Jurkat, Clone E6-1 (cell line): Measurements from ENCODE around the gene TIMM23.
"Not testable (repeated sequence)": the region's sequence is repeated elsewhere in the genome, so short reads cannot be mapped to it uniquely, and the experiment has no call there.

Experiments
- DNase-seq: peaks from one replicate; pipeline ENCODE4 v3.0.0-alpha.2; 2011; ENCODE audit warnings: low read depth, low spot score
- H3K4me3 ChIP-seq: 2 replicates; pipeline ENCODE4 v1.5.1; 2011; ENCODE audit warnings: mild to moderate bottlenecking, low read length, control low read depth, moderate library complexity

The TIMM23 gene

DNA sequence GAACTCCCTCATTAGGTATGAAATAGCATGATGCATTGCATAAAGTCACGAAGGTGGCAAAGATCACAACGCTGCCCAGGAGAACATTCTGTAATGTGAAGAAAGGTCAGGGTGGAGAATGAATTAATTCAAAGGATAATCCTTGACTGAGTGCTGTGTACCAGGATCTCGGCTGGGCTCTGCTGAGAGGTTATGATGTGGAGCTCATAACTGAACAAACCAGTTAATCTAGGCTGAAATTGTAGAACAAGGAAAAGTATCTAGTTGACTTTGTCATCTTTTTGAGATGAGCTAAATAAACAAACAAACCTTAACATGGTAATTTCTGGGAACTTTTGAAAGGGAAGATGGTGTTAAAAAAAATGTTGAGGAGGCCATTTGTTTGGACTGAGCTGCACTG lies 67.7 kb downstream of the TIMM23 start:
- DNase-seq = no peak
- H3K4me3 ChIP-seq = no peak overlapping the region

DNA sequence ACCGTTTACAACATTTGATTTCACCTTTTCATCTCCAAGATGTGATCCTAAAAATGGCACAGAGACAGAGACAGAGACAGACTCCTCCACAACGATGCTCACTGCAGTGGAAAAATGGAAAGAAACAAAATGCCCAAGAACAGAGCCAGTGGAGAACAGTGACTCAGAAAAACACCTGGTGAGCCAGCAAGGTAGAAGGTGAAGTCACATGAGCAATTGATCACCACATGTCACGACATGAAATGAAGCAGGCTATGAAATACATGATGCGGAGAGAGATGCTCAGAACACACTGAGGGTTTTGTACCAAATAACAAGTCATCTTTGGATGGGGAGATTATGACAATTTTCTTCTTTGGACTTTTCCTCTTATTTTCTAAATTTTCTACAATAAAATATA lies 70.2 kb downstream of the TIMM23 start:
- DNase-seq = no peak

DNA sequence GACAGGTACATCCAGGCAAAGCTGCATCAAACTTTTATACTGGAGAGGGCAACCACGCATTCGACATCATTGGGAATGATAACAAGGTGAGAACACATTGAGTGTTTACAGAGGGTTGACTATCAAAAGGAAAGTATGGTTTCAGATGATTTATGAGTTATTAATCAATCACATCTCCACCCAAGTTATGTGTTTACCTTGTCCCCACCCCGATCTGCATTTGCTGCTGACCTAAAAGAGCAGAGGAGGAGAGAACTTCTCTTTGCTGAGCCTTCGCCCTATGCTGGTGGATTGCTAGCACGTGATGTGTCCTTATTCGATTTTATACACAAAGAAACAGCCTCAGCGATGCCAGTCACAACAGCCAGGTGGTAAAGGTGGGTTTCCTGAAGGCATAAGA lies 74.0 kb downstream of the TIMM23 start, which contains the start of gene MSMB:
MSMB (minus strand) TSS at position 9 of the 400 bp plus-strand sequence. CDS start 32 bp downstream, outside the sequence.
- H3K4me3 ChIP-seq = no peak within 1 kb of the TSS
- no peak for DNase-seq

More for the DNA sequence above, 70.2 kb downstream of the TIMM23 start:
- H3K4me3 ChIP-seq = no peak overlapping the region

DNA sequence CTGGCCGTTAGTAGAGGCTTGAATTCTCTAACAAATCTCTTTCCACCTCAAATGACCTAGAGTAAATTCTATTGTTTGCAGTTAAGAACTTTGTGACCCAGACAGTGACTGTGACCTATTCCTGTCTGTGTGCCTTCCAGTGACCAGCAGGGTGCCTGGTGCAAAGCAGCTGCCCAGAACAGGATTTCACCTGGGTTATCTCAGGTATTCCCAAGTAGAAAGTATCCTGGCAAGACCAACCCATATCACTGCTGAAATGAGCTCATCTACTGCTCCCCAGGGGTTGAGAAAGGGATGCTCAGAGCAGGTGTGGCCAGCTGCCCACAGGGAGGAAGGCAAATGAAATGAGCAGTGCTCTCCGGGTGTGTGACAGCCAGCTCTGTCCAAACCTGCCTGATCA lies 75.9 kb downstream of the TIMM23 start:
- no peak for DNase-seq

DNA sequence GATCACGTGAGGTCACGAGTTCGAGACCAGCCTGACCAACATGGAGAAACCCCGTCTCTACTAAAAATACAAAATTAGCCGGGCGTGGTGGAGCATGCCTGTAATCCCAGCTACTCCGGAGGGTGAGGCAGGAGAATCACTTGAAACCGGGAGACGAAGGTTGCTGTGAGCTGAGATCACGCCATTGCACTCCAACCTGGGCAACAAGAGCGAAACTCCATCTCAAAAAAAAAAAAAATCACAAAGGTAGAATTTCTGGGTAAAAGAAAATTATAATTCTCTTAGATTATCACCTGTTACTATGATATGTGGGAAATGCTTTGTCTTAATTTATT lies 77.2 kb downstream of the TIMM23 start:
- H3K4me3 ChIP-seq, DNase-seq: not testable (repeated sequence)

More for the DNA sequence above, 75.9 kb downstream of the TIMM23 start:
- H3K4me3 ChIP-seq = no peak overlapping the region

DNA sequence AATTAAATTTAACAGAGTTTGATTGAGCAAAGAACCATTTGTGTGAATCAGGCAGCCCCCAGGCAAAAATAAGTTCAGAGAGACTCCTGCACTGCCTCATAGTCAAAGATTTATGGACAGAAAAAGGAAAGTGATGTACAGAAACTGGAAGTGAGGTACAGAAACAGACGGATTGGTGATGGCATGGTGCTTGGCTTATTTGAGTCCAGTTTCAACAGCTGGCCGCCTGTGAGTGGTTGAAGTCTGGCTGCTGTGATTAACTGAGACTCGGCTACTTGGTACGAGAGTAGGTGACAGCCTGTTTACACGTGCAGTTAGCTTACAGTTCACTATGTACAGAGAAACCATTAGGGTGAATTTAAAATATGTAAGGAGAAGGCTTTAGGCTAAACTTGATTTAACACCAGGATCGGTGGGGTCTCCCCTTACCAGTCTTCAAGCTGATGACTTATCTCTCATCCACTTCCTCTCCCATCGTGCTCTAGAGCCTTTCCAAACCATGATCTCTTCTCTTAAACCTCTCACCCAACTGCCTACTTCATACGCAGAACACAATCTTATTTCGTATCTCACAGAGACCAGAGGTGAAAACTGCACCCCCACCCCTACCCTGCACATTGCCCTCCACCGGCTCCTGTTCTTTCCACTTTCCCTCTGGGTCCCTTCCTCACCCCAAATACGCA lies 78.8 kb downstream of the TIMM23 start:
- DNase-seq = no peak

DNA sequence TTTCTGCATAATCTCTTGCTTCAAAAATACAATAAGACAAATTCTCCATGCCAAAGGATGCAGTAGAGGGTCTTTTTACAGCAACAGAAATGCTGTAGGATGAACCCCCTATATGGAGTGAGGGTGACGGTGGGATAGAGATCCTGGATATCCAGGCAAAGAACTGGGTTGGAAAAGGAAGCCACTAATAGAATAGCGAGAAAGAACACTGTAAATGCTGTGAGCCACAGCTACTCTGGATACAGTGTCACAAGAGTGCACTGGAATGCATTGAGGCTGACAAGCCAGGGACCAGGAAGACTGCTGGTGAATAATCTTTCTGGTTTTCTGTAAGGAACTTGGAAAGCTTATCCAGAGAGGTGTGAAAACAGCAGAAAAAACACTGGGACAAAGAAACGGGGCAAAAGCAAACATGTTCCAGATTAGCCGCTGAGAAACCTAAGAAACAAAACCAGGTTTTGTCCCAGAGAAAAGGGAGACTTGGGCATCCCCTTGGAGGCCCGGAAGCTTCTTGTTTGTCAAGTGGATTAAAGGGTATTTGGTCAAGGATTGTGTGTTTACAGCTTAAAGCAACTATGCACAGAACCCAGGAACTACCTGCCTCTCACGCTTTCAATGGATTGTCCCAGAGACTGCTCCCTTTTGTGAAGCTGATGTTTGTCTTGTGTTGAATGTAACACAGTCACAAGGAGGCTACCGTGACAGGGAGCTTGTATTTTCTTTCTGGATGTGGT lies 79.9 kb downstream of the TIMM23 start:
- no peak overlapping the region for H3K4me3 ChIP-seq
- no peak for DNase-seq

More for the DNA sequence above, 78.8 kb downstream of the TIMM23 start:
- no peak overlapping the region for H3K4me3 ChIP-seq

DNA sequence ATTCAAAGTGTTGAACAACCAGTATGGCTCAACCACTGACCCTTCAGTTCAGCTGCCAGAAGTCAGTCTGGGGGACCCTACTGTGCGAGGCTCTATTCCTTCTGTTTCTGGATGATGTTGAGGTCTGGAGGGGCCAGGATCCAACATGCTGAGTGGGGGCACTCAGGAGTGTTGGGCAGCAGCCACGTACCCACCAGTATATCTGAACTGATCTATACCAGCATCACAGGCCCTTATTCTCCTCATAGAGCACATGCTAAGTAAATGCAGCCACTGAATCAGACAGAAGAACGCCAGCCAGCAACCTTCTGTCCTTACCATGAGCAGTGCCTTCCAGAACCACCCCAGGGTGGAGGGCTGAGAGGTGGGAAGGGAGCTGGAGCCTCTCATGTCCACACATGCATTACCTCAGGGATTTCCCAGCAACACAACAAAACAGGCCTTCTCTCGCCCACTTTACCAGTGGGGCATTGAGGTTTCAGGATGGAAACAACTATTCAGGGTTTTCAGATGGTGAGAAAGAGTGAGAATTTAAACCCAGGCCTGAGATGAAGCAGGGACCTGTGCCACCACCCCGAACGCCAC lies 80.6 kb downstream of the TIMM23 start:
- no peak overlapping the region for H3K4me3 ChIP-seq
- DNase-seq = no peak
